H1 (cell line): Measurements from ENCODE around the gene PML.

Source experiments
- BACH1 ChIP-seq: IDR thresholded peaks from 2 replicates; pipeline ENCODE4 v1.6.1; 2012; ENCODE audit warnings: low read length, improper control_type of control experiment
- CBX5 ChIP-seq: fragments of 300-800, 300-1000 bp; sonication (generic); IDR thresholded peaks from 2 replicates; pipeline ENCODE4 v1.7.1; 2016; ENCODE audit warnings: antibody characterized with exemption, low read length, low read depth
- CHD1 ChIP-seq: IDR thresholded peaks from 2 replicates; pipeline ENCODE4 v1.6.1; 2012; ENCODE audit warnings: low read depth, low read length, improper control_type of control experiment
- CREB1 ChIP-seq: IDR thresholded peaks from 2 replicates; pipeline ENCODE4 v1.6.1; 2012; ENCODE audit warnings: inconsistent platforms
- EGR1 ChIP-seq: IDR thresholded peaks from 2 replicates; pipeline ENCODE4 v1.6.1; 2011; ENCODE audit warnings: low read depth, low read length, borderline replicate concordance
- EP300 ChIP-seq, 2 experiments: IDR thresholded peaks; 1 replicate in 1 of 2; 2 replicates in 1 of 2; pipeline ENCODE4 v1.6.1; 2011 to 2012; ENCODE audit warnings: low read depth in 2 of 2, low read length in 2 of 2, mild to moderate bottlenecking in 2 of 2, borderline replicate concordance in 1 of 2, inconsistent platforms in 1 of 2, moderate library complexity in 1 of 2
- EZH2 ChIP-seq: fragments of 200-600 bp; sonication (generic); IDR thresholded peaks from 2 replicates; pipeline ENCODE4 v1.7.1; 2012; ENCODE audit warnings: low read depth, mild to moderate bottlenecking, moderate library complexity, low read length, inconsistent platforms; ENCODE audit not compliant: severe bottlenecking
- JUND ChIP-seq: IDR thresholded peaks from 2 replicates; pipeline ENCODE4 v1.6.1; 2011; ENCODE audit warnings: mild to moderate bottlenecking, improper control_type of control experiment, low read length
- POLR2A ChIP-seq, 2 experiments: IDR thresholded peaks; 1 replicate in 1 of 2; 2 replicates in 1 of 2; pipeline ENCODE4 v1.6.1; 2011; ENCODE audit warnings: low read depth in 2 of 2, low read length in 2 of 2, mild to moderate bottlenecking in 2 of 2; ENCODE audit errors: control extremely low read depth in 1 of 2
- RAD21 ChIP-seq, 2 experiments: IDR thresholded peaks in 1 of 2; conservative IDR thresholded peaks in 1 of 2; 2 replicates each; pipeline ENCODE4 v1.6.1; 2011; ENCODE audit warnings: low read depth in 2 of 2, low read length in 2 of 2, improper control_type of control experiment in 1 of 2, inconsistent platforms in 1 of 2, mild to moderate bottlenecking in 1 of 2, moderate library complexity in 1 of 2
- SP1 ChIP-seq: IDR thresholded peaks from 2 replicates; pipeline ENCODE4 v1.6.1; 2011; ENCODE audit warnings: low read depth, low read length
- TCF12 ChIP-seq: IDR thresholded peaks from 2 replicates; pipeline ENCODE4 v1.6.1; 2011; ENCODE audit warnings: low read depth, mild to moderate bottlenecking, low read length
- TF ChIP-seq, protein P1 (sequence below), 3 experiments: IDR thresholded peaks; 1 replicate in 2 of 3; 2 replicates in 1 of 3; pipeline versions ENCODE4 v1.5.1 to v1.6.1; 2011; ENCODE audit warnings: low read length in 3 of 3, mild to moderate bottlenecking in 3 of 3, inconsistent platforms in 2 of 3, low read depth in 1 of 3, moderate library complexity in 1 of 3; ENCODE audit not compliant: insufficient read depth in 1 of 3; ENCODE audit errors: control extremely low read depth in 1 of 3
- TF ChIP-seq, protein P2 (sequence below): IDR thresholded peaks from 2 replicates; pipeline ENCODE4 v1.6.1; 2011; ENCODE audit warnings: low read length, improper control_type of control experiment

DNA sequence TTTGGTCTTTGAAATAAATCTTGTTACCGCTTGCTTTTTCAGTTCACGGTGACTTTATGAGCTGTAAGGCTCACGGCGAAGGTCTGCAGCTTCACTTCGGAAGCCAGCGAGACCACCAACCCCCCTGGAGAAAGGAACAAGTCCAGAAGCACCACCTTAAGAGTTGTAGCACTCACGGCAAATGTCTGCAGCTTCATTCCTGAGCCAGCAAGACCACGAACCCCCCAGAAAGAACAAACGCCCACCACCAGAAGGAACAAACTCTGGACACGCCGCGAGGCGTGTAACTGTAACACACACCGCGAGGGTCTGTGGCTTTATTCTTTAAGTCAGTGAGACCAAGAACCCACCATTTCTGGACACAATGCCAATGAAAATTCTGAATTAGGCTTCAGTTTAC lies 59.0 kb downstream of the PML start:
- TF ChIP-seq CREB1 (no peak), POLR2A (IDR thresholded peaks at IDR 0.05; ENCODE audit: control extremely low read depth in 1 of 2, low read depth in 2 of 2, low read length in 2 of 2) (no peak), BACH1 (no peak), EP300 (IDR thresholded peaks at IDR 0.05; ENCODE audit: borderline replicate concordance in 1 of 2, low read depth in 2 of 2, low read length in 2 of 2) (no peak), SP1 (no peak), EZH2 (no peak), EGR1 (no peak), RAD21 (IDR thresholded peaks at IDR 0.05 in 1 of 2, conservative IDR thresholded peaks at IDR 0.05 in 1 of 2; ENCODE audit: low read depth in 2 of 2, low read length in 2 of 2) (no peak), CHD1 (no peak), CBX5 (no peak), JUND (no peak), TCF12 (no peak)
- TF ChIP-seq, protein P1, sequence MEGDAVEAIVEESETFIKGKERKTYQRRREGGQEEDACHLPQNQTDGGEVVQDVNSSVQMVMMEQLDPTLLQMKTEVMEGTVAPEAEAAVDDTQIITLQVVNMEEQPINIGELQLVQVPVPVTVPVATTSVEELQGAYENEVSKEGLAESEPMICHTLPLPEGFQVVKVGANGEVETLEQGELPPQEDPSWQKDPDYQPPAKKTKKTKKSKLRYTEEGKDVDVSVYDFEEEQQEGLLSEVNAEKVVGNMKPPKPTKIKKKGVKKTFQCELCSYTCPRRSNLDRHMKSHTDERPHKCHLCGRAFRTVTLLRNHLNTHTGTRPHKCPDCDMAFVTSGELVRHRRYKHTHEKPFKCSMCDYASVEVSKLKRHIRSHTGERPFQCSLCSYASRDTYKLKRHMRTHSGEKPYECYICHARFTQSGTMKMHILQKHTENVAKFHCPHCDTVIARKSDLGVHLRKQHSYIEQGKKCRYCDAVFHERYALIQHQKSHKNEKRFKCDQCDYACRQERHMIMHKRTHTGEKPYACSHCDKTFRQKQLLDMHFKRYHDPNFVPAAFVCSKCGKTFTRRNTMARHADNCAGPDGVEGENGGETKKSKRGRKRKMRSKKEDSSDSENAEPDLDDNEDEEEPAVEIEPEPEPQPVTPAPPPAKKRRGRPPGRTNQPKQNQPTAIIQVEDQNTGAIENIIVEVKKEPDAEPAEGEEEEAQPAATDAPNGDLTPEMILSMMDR (IDR thresholded peaks at IDR 0.05; ENCODE audit: control extremely low read depth in 1 of 3, insufficient read depth in 1 of 3, low read depth in 1 of 3, low read length in 3 of 3) = no peak
- TF ChIP-seq, protein P2, sequence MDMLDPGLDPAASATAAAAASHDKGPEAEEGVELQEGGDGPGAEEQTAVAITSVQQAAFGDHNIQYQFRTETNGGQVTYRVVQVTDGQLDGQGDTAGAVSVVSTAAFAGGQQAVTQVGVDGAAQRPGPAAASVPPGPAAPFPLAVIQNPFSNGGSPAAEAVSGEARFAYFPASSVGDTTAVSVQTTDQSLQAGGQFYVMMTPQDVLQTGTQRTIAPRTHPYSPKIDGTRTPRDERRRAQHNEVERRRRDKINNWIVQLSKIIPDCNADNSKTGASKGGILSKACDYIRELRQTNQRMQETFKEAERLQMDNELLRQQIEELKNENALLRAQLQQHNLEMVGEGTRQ = no peak
